ENCODE measurements around the gene COMT. TPM values are rescaled to one million over a fixed set of nuclear protein-coding genes. Genes with fewer than 3 reads are reported as not detected.

Gene COMT
- total and polyA plus RNA-seq, 3 donors from 2014 or later = 147 to 427 (median 278) TPM

DNA sequence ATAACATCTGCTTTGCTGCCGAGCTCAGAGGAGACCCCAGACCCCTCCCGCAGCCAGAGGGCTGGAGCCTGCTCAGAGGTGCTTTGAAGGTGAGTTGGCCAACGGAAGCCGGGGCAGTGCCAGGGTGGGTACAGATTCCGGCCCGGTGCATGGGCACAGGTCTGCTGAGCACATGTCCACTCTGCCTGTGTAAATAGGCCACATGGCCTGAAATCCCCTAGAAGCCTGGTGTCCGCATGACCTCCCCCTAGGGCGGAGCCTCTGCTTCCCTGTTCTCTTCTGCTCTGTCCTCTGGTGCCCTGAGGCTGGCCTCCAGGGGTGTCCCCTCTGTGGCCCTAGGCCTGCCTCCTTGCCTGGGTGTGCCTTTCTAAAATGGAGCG is 19.6 kb downstream of the COMT start:
- no peak overlapping the region for H3K4me3 ChIP-seq
- intact Hi-C loops (cut with DNase I; ENCODE audit: low total_unique reads) = no loop called here
- H3K36me3 ChIP-seq (ENCODE audit: low read depth, missing control alignments) = no peaks in the 10 kb centered on the region
- WGBS, 2 donors = 78 to 82% methylated on average over 8 to 9 of the region's 9 CpGs
- DNase-seq = no peak
- no peaks in the 10 kb centered on the region for H3K9me3 ChIP-seq
- no peak overlapping the region for H3K27ac ChIP-seq
- no peaks in the 10 kb centered on the region for H3K27me3 ChIP-seq
- TF ChIP-seq CTCF (IDR thresholded peaks at IDR 0.05) = no peak
- TF ChIP-seq POLR2A (IDR thresholded peaks at IDR 0.05) = no peak
- peaks cover 14% of the 10 kb centered on the region for H3K4me1 ChIP-seq

- Histone ChIP-seq H3K27ac (no peak overlapping the region), H3K4me1 (peaks cover 14% of the 10 kb centered on the region), H3K36me3 (ENCODE audit: low read depth, missing control alignments) (no peaks in the 10 kb centered on the region), H3K9me3 (no peaks in the 10 kb centered on the region), H3K27me3 (no peaks in the 10 kb centered on the region), H3K4me3 (no peak overlapping the region)
- intact Hi-C loops (cut with DNase I; ENCODE audit: low total_unique reads) = no loop called here
- no peak for TF ChIP-seq POLR2A (IDR thresholded peaks at IDR 0.05)
- no peak for TF ChIP-seq CTCF (IDR thresholded peaks at IDR 0.05)
- DNase-seq = no peak
- WGBS, 2 donors = 87% methylated on average over 8 of the region's 8 CpGs; no CpG with 5 or more reads in 1 of the 2 donors
Observed at GRCh38 chr22:19961868-19962245, 20.3 kb downstream of the COMT start.

GRCh38 chr22:19962246-19962908 is 20.8 kb downstream of the COMT start:
- intact Hi-C loops (cut with DNase I; ENCODE audit: low total_unique reads) = no loop called here
- Histone ChIP-seq H3K9me3 (no peaks in the 10 kb centered on the region), H3K4me3 (no peak overlapping the region), H3K27me3 (no peaks in the 10 kb centered on the region), H3K36me3 (ENCODE audit: low read depth, missing control alignments) (no peaks in the 10 kb centered on the region), H3K27ac (no peak overlapping the region), H3K4me1 (peaks cover 14% of the 10 kb centered on the region)
- TF ChIP-seq CTCF (IDR thresholded peaks at IDR 0.05) (peak in 2 of 3 experiments; percentile 9 to 45), POLR2A (IDR thresholded peaks at IDR 0.05) (no peak)
- DNase-seq = peak; percentile 75
- 59 to 69% methylated on average over 17 to 22 of the region's 22 CpGs for WGBS, 2 donors

GRCh38 chr22:19962909-19963806 is 21.6 kb downstream of the COMT start:
- Histone ChIP-seq H3K36me3 (ENCODE audit: low read depth, missing control alignments) (no peaks in the 10 kb centered on the region), H3K4me3 (no peak overlapping the region), H3K27ac (no peak overlapping the region), H3K9me3 (no peaks in the 10 kb centered on the region), H3K4me1 (peaks cover 14% of the 10 kb centered on the region), H3K27me3 (no peaks in the 10 kb centered on the region)
- TF ChIP-seq CTCF (IDR thresholded peaks at IDR 0.05) = no peak
- WGBS, 2 donors = 85 to 88% methylated on average over 14 to 30 of the region's 30 CpGs
- intact Hi-C loops (cut with DNase I; ENCODE audit: low total_unique reads) = no loop called here
- no peak for DNase-seq
